ENCODE data around the gene NAA40. TPM values are rescaled to one million over a fixed set of nuclear protein-coding genes. Genes with fewer than 3 reads are reported as not detected.

Gene NAA40
- total RNA-seq, 1 experiment from 2014 or later, result 32.1 TPM

Other genes with a start within 250 kb of the NAA40 start
- gene ZFTA, start 170.2 kb upstream of the NAA40 start, total RNA-seq (2014; rRNA removed; shearing (Covaris generic)), result 4.0 and 5.7 TPM in 2 replicates
- 15.3 and 28.2 TPM in 2 replicates for gene SPINDOC, start 125.5 kb upstream of the NAA40 start, total RNA-seq (2014; rRNA removed; shearing (Covaris generic))
- 14.5 and 20.4 TPM in 2 replicates for gene MARK2, start 99.9 kb upstream of the NAA40 start, total RNA-seq (2014; rRNA removed; shearing (Covaris generic))
- gene RCOR2, start 21.8 kb upstream of the NAA40 start, total RNA-seq (2014; rRNA removed; shearing (Covaris generic)), result 1.1 and 1.9 TPM in 2 replicates
- gene COX8A, start 35.6 kb downstream of the NAA40 start, total RNA-seq (2014; rRNA removed; shearing (Covaris generic)), result 875 and 1,019 TPM in 2 replicates
- 62.8 and 74.0 TPM in 2 replicates for gene OTUB1, start 47.4 kb downstream of the NAA40 start, total RNA-seq (2014; rRNA removed; shearing (Covaris generic))
- 0.02 and 0.15 TPM in 2 replicates for gene FLRT1, start 96.9 kb downstream of the NAA40 start, total RNA-seq (2014; rRNA removed; shearing (Covaris generic))
- 3.8 and 10.3 TPM in 2 replicates for gene MACROD1, start 227.1 kb downstream of the NAA40 start, total RNA-seq (2014; rRNA removed; shearing (Covaris generic))
- gene STIP1, start 247.2 kb downstream of the NAA40 start, total RNA-seq (2014; rRNA removed; shearing (Covaris generic)), result 244 and 310 TPM in 2 replicates